Measurements from ENCODE around the gene TBK1. TPM values are rescaled to one million over a fixed set of nuclear protein-coding genes. Genes with fewer than 3 reads are reported as not detected.

TBK1 gene
- total RNA-seq, 1 experiment from 2014 or later, result 33.8 TPM

DNA sequence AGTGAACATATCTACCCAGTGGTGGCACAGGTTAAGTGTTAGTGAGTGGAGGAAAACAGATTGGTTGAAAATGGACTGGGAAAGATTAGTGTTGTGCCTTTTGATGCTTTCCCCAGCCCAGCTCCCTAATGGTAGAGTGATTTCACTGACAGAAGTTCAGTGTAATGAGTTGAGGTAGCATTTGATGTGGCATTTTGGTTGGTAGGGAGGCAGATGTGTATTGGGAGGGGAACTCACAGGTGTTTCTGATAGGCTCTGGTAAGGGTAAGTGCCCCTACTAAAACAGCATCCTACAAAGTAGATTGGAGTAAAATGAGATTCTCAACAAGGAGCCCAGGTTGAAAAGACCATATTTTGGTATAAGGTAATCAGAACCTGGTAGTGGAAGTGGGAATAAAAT is 4.2 kb downstream of the TBK1 start:
- Histone ChIP-seq H3K4me1 (ENCODE audit: insufficient read depth, low read length, poor library complexity, severe bottlenecking) (peaks cover 27% of the 10 kb centered on the region), H3K36me3 (ENCODE audit: insufficient read depth, low read length, poor library complexity, severe bottlenecking) (peaks cover 4% of the 10 kb centered on the region), H3K4me3 (ENCODE audit: low read depth, low read length, poor library complexity, severe bottlenecking) (no peak overlapping the region), H3K27ac (ENCODE audit: low read depth, low read length, poor library complexity, severe bottlenecking) (peak overlapping the region; percentile 21), H3K27me3 (replicated peaks; ENCODE audit: insufficient read depth, low read depth, low read length, poor library complexity) (no peaks in the 10 kb centered on the region), H3K9me3 (ENCODE audit: low read depth, low read length, poor library complexity, severe bottlenecking) (no peaks in the 10 kb centered on the region)
- CTCF ChIA-PET, result no interaction called here
- POLR2A ChIA-PET (ENCODE audit: low non-redundant PET), result no interaction called here
- no peak for DNase-seq (ENCODE audit: low spot score)
- intact Hi-C loops (cut with micrococcal nuclease; ENCODE audit: unreplicated experiment), result loop anchor here (10.0 kb wide), 1 partner anchor 239 kb away; no protein-coding TSS in a partner anchor
- TF ChIP-seq, protein P1, sequence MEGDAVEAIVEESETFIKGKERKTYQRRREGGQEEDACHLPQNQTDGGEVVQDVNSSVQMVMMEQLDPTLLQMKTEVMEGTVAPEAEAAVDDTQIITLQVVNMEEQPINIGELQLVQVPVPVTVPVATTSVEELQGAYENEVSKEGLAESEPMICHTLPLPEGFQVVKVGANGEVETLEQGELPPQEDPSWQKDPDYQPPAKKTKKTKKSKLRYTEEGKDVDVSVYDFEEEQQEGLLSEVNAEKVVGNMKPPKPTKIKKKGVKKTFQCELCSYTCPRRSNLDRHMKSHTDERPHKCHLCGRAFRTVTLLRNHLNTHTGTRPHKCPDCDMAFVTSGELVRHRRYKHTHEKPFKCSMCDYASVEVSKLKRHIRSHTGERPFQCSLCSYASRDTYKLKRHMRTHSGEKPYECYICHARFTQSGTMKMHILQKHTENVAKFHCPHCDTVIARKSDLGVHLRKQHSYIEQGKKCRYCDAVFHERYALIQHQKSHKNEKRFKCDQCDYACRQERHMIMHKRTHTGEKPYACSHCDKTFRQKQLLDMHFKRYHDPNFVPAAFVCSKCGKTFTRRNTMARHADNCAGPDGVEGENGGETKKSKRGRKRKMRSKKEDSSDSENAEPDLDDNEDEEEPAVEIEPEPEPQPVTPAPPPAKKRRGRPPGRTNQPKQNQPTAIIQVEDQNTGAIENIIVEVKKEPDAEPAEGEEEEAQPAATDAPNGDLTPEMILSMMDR (conservative IDR thresholded peaks at IDR 0.05; ENCODE audit: low read depth, low read length), result no peak
- TF ChIP-seq EZH2 (IDR thresholded peaks at IDR 0.05; ENCODE audit: borderline replicate concordance, low read depth, low read length, poor library complexity, severe bottlenecking), result no peak
- no TSS peak for BruUV-seq (replicated peaks)

DNA sequence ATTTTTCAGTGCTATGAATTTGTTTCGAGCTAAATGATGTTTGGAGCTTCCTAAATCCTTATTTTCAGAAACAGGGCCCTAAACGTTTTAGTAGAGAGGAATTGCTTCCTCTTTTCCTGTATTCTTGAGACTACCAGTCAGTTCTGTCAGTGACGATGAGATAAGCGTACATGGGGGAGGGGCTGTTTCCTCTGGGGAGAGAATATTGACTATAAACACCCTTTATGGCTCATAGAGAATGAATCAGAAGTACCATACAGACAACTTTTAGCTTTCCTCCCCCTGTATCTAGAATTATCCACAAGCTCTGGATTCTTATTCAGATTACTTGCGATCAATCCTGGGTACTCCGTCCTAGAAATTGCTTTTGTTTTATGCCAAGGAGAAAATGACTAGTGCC is 5.1 kb downstream of the TBK1 start:
- no TSS peak for BruUV-seq (replicated peaks)
- H3K27ac ChIP-seq (ENCODE audit: low read depth, low read length, poor library complexity, severe bottlenecking), result peak overlapping the region; percentile 19
- H3K36me3 ChIP-seq (ENCODE audit: insufficient read depth, low read length, poor library complexity, severe bottlenecking), result peaks cover 4% of the 10 kb centered on the region
- CTCF ChIA-PET, result no interaction called here
- POLR2A ChIA-PET (ENCODE audit: low non-redundant PET), result no interaction called here
- intact Hi-C loops (cut with micrococcal nuclease; ENCODE audit: unreplicated experiment), result loop anchor here (10.0 kb wide), 1 partner anchor 238 kb away; no protein-coding TSS in a partner anchor
- no peaks in the 10 kb centered on the region for H3K9me3 ChIP-seq (ENCODE audit: low read depth, low read length, poor library complexity, severe bottlenecking)
- H3K4me3 ChIP-seq (ENCODE audit: low read depth, low read length, poor library complexity, severe bottlenecking), result no peak overlapping the region
- peaks cover 34% of the 10 kb centered on the region for H3K4me1 ChIP-seq (ENCODE audit: insufficient read depth, low read length, poor library complexity, severe bottlenecking)
- no peak for TF ChIP-seq EZH2 (IDR thresholded peaks at IDR 0.05; ENCODE audit: borderline replicate concordance, low read depth, low read length, poor library complexity, severe bottlenecking)
- TF ChIP-seq, protein P1 (conservative IDR thresholded peaks at IDR 0.05; ENCODE audit: low read depth, low read length), result no peak
- DNase-seq (ENCODE audit: low spot score), result peak; percentile 24
- no peaks in the 10 kb centered on the region for H3K27me3 ChIP-seq (replicated peaks; ENCODE audit: insufficient read depth, low read depth, low read length, poor library complexity)

DNA sequence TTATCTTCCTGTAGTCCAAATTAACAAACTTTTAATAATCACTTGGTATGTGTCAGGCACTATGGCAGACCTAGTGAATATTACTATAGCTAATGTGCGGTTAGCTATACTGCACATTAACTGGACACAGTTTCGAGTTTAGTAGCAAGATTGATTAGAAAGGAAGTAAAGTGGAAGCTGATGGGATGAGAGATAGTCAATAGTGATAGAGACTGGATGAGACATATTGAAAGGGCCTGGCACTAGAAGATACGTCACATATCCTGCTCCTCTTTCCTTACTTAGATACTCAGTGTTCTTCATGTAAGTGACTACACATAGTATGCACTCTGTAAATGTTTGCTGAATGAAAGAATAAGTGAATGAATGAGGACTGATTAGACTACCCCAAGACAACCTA is 5.5 kb downstream of the TBK1 start:
- ChIA-PET CTCF (no interaction called here), POLR2A (ENCODE audit: low non-redundant PET) (no interaction called here)
- Histone ChIP-seq H3K4me3 (ENCODE audit: low read depth, low read length, poor library complexity, severe bottlenecking) (no peak overlapping the region), H3K27ac (ENCODE audit: low read depth, low read length, poor library complexity, severe bottlenecking) (peak overlapping the region; percentile 19), H3K4me1 (ENCODE audit: insufficient read depth, low read length, poor library complexity, severe bottlenecking) (peaks cover 38% of the 10 kb centered on the region), H3K36me3 (ENCODE audit: insufficient read depth, low read length, poor library complexity, severe bottlenecking) (peaks cover 4% of the 10 kb centered on the region), H3K9me3 (ENCODE audit: low read depth, low read length, poor library complexity, severe bottlenecking) (no peaks in the 10 kb centered on the region), H3K27me3 (replicated peaks; ENCODE audit: insufficient read depth, low read depth, low read length, poor library complexity) (no peaks in the 10 kb centered on the region)
- intact Hi-C loops (cut with micrococcal nuclease; ENCODE audit: unreplicated experiment), result loop anchor here (10.0 kb wide), 1 partner anchor 237 kb away; no protein-coding TSS in a partner anchor
- no peak for DNase-seq (ENCODE audit: low spot score)
- no peak for TF ChIP-seq EZH2 (IDR thresholded peaks at IDR 0.05; ENCODE audit: borderline replicate concordance, low read depth, low read length, poor library complexity, severe bottlenecking)
- TF ChIP-seq, protein P1 (conservative IDR thresholded peaks at IDR 0.05; ENCODE audit: low read depth, low read length), result no peak
- BruUV-seq (replicated peaks), result no TSS peak
